Measurements from ENCODE around the gene HS3ST4. TPM values are rescaled to one million over a fixed set of nuclear protein-coding genes. Genes with fewer than 3 reads are reported as not detected.

The HS3ST4 gene
- 1.1 TPM for total RNA-seq (ENCODE audit: unreplicated experiment)
- long read RNA-seq = 0 reads

GRCh38 chr16:25691519-25692091, at the start of gene HS3ST4:
TSS of gene HS3ST4 (plus strand) at chr16:25691959.
- peaks cover 15% of the 10 kb centered on the region for H3K27me3 Mint-ChIP-seq (ENCODE audit: unreplicated experiment)
- H3K9me3 Mint-ChIP-seq (ENCODE audit: unreplicated experiment) = peaks cover 10% of the 10 kb centered on the region
- H3K36me3 Mint-ChIP-seq (ENCODE audit: unreplicated experiment) = no peaks in the 10 kb centered on the region
- DNase-seq = peak; percentile 53
- peaks cover 9% of the 10 kb centered on the region for H3K4me1 Mint-ChIP-seq (ENCODE audit: low read depth, unreplicated experiment)
- no peak within 1 kb of the TSS for H3K27ac Mint-ChIP-seq (ENCODE audit: unreplicated experiment)
- TF ChIP-seq CTCF (IDR thresholded peaks at IDR 0.05; ENCODE audit: partially characterized antibody, unreplicated experiment) = no peak
- peak within 1 kb of the TSS; percentile 80 for H3K4me3 Mint-ChIP-seq (ENCODE audit: unreplicated experiment)

GRCh38 chr16:25643633-25644032, 48.1 kb upstream of the HS3ST4 start:
- H3K27me3 Mint-ChIP-seq (ENCODE audit: unreplicated experiment) = peaks cover 2% of the 10 kb centered on the region
- DNase-seq = no peak
- peaks cover 8% of the 10 kb centered on the region for H3K36me3 Mint-ChIP-seq (ENCODE audit: unreplicated experiment)
- no peak overlapping the region for H3K4me3 Mint-ChIP-seq (ENCODE audit: unreplicated experiment)
- H3K4me1 Mint-ChIP-seq (ENCODE audit: low read depth, unreplicated experiment) = no peaks in the 10 kb centered on the region
- peaks cover 5% of the 10 kb centered on the region for H3K9me3 Mint-ChIP-seq (ENCODE audit: unreplicated experiment)
- no peak overlapping the region for H3K27ac Mint-ChIP-seq (ENCODE audit: unreplicated experiment)
- no peak for TF ChIP-seq CTCF (IDR thresholded peaks at IDR 0.05; ENCODE audit: partially characterized antibody, unreplicated experiment)

GRCh38 chr16:25656639-25657038, 35.1 kb upstream of the HS3ST4 start:
- no peaks in the 10 kb centered on the region for H3K4me1 Mint-ChIP-seq (ENCODE audit: low read depth, unreplicated experiment)
- H3K27me3 Mint-ChIP-seq (ENCODE audit: unreplicated experiment) = peaks cover 2% of the 10 kb centered on the region
- H3K4me3 Mint-ChIP-seq (ENCODE audit: unreplicated experiment) = no peak overlapping the region
- no peaks in the 10 kb centered on the region for H3K36me3 Mint-ChIP-seq (ENCODE audit: unreplicated experiment)
- no peak overlapping the region for H3K27ac Mint-ChIP-seq (ENCODE audit: unreplicated experiment)
- H3K9me3 Mint-ChIP-seq (ENCODE audit: unreplicated experiment) = peaks cover 3% of the 10 kb centered on the region
- no peak for TF ChIP-seq CTCF (IDR thresholded peaks at IDR 0.05; ENCODE audit: partially characterized antibody, unreplicated experiment)
- DNase-seq = no peak

GRCh38 chr16:25676820-25677219, 14.9 kb upstream of the HS3ST4 start:
- Mint-ChIP-seq H3K36me3 (ENCODE audit: unreplicated experiment) (no peaks in the 10 kb centered on the region), H3K4me1 (ENCODE audit: low read depth, unreplicated experiment) (no peaks in the 10 kb centered on the region), H3K27ac (ENCODE audit: unreplicated experiment) (no peak overlapping the region), H3K4me3 (ENCODE audit: unreplicated experiment) (no peak overlapping the region), H3K27me3 (ENCODE audit: unreplicated experiment) (peaks cover 2% of the 10 kb centered on the region), H3K9me3 (ENCODE audit: unreplicated experiment) (peaks cover 1% of the 10 kb centered on the region)
- DNase-seq = no peak
- no peak for TF ChIP-seq CTCF (IDR thresholded peaks at IDR 0.05; ENCODE audit: partially characterized antibody, unreplicated experiment)

- Mint-ChIP-seq H3K27ac (ENCODE audit: unreplicated experiment) (no peak overlapping the region), H3K9me3 (ENCODE audit: unreplicated experiment) (peaks cover 1% of the 10 kb centered on the region), H3K4me3 (ENCODE audit: unreplicated experiment) (no peak overlapping the region), H3K4me1 (ENCODE audit: low read depth, unreplicated experiment) (no peaks in the 10 kb centered on the region), H3K27me3 (ENCODE audit: unreplicated experiment) (peaks cover 4% of the 10 kb centered on the region), H3K36me3 (ENCODE audit: unreplicated experiment) (no peaks in the 10 kb centered on the region)
- DNase-seq = no peak
- no peak for TF ChIP-seq CTCF (IDR thresholded peaks at IDR 0.05; ENCODE audit: partially characterized antibody, unreplicated experiment)
These were observed 12.2 kb upstream of the HS3ST4 start for GRCh38 chr16:25679511-25679910.

Data from glutamatergic neuron (in vitro differentiated cells).